Measurements from ENCODE around the gene CEBPG.

Gene CEBPG

DNA sequence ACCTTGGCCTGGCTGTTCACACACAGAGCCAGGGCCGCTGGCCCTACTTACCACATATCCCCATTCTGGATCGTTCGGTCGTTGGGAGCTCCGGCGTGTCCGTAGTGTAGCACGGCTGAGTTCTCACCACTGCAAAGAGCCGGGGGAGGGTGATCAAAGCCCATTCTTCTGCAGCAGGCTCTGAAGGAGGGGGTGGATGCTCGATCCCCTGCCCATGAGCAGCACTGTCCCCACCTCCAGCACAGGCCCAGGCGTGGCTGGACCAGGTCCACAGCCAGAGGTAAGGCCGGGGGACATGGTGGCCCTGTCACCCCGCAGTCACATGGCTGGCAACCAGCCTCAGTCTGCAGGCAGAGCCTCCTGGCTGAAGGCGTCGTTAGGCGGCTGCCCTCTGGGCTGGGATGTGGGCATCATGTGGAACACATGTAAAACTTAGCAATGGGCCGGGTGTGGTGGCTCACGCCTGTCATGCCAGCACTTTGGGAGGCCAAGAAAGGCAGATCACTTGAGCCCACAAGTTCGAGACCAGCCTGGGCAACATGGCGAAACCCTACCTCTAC, 38.2 kb downstream of the CEBPG start:
- no peaks in the 10 kb centered on the region for H3K36me3 ChIP-seq (ENCODE audit: low read depth)
- DNase-seq (ENCODE audit: low spot score), result no peak
- no peaks in the 10 kb centered on the region for H3K27me3 ChIP-seq (ENCODE audit: insufficient read depth, poor library complexity, severe bottlenecking)
- no peak overlapping the region for H3K4me3 ChIP-seq (ENCODE audit: severe bottlenecking)
- TF ChIP-seq, protein P1, sequence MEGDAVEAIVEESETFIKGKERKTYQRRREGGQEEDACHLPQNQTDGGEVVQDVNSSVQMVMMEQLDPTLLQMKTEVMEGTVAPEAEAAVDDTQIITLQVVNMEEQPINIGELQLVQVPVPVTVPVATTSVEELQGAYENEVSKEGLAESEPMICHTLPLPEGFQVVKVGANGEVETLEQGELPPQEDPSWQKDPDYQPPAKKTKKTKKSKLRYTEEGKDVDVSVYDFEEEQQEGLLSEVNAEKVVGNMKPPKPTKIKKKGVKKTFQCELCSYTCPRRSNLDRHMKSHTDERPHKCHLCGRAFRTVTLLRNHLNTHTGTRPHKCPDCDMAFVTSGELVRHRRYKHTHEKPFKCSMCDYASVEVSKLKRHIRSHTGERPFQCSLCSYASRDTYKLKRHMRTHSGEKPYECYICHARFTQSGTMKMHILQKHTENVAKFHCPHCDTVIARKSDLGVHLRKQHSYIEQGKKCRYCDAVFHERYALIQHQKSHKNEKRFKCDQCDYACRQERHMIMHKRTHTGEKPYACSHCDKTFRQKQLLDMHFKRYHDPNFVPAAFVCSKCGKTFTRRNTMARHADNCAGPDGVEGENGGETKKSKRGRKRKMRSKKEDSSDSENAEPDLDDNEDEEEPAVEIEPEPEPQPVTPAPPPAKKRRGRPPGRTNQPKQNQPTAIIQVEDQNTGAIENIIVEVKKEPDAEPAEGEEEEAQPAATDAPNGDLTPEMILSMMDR (IDR thresholded peaks at IDR 0.05; ENCODE audit: poor library complexity, severe bottlenecking), result no peak
- no peak overlapping the region for H3K27ac ChIP-seq (ENCODE audit: poor library complexity, severe bottlenecking)
- ATAC-seq (ENCODE audit: low read depth), result no peak
- no peaks in the 10 kb centered on the region for H3K4me1 ChIP-seq (ENCODE audit: insufficient read depth, poor library complexity, severe bottlenecking)
- H3K9me3 ChIP-seq (ENCODE audit: severe bottlenecking), result no peaks in the 10 kb centered on the region

DNA sequence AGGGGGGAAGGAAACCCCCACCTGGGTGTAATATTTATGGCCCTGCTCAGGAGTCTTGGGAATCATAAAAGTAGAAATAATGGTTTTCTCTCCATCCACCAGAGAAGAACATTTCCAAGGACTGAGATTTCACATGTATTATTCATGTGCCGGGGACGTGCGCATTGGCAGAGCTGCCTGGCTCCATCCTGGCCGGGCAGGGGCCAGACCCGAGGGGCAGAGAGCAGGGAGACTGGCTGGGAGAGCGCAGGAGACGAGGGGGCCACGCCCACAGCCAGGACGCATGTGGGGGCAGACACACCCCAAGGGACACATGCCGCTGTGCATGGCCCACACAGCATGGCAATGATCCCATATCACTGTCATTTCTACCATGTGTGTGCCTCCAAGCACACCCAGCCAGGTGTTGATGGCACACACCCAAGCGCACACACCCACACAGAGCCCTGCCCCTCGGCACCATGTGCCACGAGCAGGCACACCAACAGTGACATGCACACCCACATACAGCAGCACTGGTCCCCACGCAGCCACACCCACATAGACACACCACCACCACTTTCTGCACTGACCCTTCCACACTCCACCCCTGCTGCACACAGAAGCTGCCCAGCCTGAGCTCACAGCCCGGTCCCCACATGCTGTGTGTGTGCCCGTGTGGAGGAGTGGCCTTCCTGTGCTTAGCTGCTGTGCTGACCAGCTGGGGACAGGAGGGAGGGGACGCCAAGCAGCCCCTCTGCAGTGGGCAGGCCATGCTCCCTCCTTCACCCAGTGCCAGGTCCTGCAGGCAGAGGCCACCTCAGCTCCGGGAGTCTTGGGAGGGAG, 39.3 kb downstream of the CEBPG start:
- ATAC-seq (ENCODE audit: low read depth) (no peak), DNase-seq (ENCODE audit: low spot score) (no peak)
- Histone ChIP-seq H3K9me3 (ENCODE audit: severe bottlenecking) (no peaks in the 10 kb centered on the region), H3K27me3 (ENCODE audit: insufficient read depth, poor library complexity, severe bottlenecking) (no peaks in the 10 kb centered on the region), H3K4me3 (ENCODE audit: severe bottlenecking) (no peak overlapping the region), H3K4me1 (ENCODE audit: insufficient read depth, poor library complexity, severe bottlenecking) (no peaks in the 10 kb centered on the region), H3K36me3 (ENCODE audit: low read depth) (no peaks in the 10 kb centered on the region), H3K27ac (ENCODE audit: poor library complexity, severe bottlenecking) (no peak overlapping the region)
- TF ChIP-seq, protein P1 (IDR thresholded peaks at IDR 0.05; ENCODE audit: poor library complexity, severe bottlenecking), result no peak

DNA sequence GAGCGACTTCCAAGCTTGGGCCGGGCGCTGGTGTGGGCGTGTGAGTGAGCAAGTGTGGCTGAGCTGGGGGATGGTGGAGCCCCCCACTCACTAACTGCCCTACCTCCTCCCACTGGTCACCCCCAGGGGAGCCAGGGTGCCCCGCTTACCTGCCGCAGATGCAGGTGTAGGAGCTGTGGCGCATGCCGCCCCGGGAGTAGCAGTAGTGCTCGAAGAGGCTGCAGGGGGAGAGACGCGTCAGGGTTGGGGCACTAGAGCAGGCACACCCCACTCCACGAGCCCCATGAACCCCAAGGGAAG, 39.9 kb downstream of the CEBPG start:
- Histone ChIP-seq H3K36me3 (ENCODE audit: low read depth) (no peaks in the 10 kb centered on the region), H3K27ac (ENCODE audit: poor library complexity, severe bottlenecking) (no peak overlapping the region), H3K4me3 (ENCODE audit: severe bottlenecking) (no peak overlapping the region), H3K4me1 (ENCODE audit: insufficient read depth, poor library complexity, severe bottlenecking) (no peaks in the 10 kb centered on the region), H3K9me3 (ENCODE audit: severe bottlenecking) (no peaks in the 10 kb centered on the region), H3K27me3 (ENCODE audit: insufficient read depth, poor library complexity, severe bottlenecking) (no peaks in the 10 kb centered on the region)
- TF ChIP-seq, protein P1 (IDR thresholded peaks at IDR 0.05; ENCODE audit: poor library complexity, severe bottlenecking), result no peak
- ATAC-seq (ENCODE audit: low read depth) (no peak), DNase-seq (ENCODE audit: low spot score) (no peak)

DNA sequence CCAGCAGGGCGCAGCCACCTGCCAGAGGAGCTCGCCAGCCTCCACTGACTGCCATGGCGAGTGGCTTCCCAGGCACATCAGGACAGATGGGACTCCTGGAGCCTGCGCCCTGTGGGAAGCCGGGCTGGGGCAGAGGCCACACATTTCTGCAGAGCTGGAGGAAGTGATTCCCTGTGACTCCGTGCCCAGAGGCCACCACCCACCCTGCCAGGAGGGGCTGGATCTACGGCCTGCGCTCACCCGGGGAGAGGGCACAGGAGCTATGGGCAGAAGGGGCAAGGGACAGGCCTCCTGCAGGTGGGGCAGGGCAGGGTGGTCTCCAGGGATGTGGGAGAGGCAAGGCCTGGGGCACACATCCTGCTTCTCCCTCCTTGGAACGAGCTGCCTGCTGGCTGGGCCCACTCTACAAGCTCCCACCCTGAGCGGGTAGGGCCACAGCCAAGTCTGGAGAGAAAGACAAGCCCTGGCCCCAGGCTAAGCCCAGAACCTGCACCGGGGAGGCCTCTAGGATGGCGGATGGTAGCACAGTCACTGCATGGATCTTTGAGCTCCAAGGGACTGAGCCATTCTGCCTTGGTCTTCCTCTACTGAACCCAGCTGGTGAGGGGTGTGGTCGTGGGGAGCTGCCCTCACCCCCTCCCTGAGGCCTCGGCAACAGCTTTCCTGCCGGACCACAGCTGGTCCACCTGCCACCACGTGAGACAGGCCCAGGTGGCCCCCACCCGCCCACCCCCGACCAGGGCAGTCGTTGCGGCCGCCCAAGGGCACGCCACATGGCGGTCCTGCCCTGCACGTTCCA, 40.6 kb downstream of the CEBPG start:
- H3K4me3 ChIP-seq (ENCODE audit: severe bottlenecking), result no peak overlapping the region
- TF ChIP-seq, protein P1 (IDR thresholded peaks at IDR 0.05; ENCODE audit: poor library complexity, severe bottlenecking), result no peak

More for the DNA sequence above, 40.6 kb downstream of the CEBPG start:
- H3K27me3 ChIP-seq (ENCODE audit: insufficient read depth, poor library complexity, severe bottlenecking), result no peaks in the 10 kb centered on the region
- no peak overlapping the region for H3K27ac ChIP-seq (ENCODE audit: poor library complexity, severe bottlenecking)
- ATAC-seq (ENCODE audit: low read depth) (no peak), DNase-seq (ENCODE audit: low spot score) (no peak)
- H3K4me1 ChIP-seq (ENCODE audit: insufficient read depth, poor library complexity, severe bottlenecking), result no peaks in the 10 kb centered on the region
- no peaks in the 10 kb centered on the region for H3K9me3 ChIP-seq (ENCODE audit: severe bottlenecking)
- H3K36me3 ChIP-seq (ENCODE audit: low read depth), result no peaks in the 10 kb centered on the region

Measured in RWPE2 (cell line).